HEK293 (cell line): ENCODE measurements around the gene CCDC136.

Source experiments
- ATF2 ChIP-seq: fragments of 450-650 bp; formaldehyde crosslinking; IDR thresholded peaks from 2 replicates; pipeline ENCODE4 v1.5.1; 2016; ENCODE audit warnings: missing biosample characterization, missing genetic modification characterization, low read depth
- ELK4 ChIP-seq: IDR thresholded peaks from 2 replicates; pipeline ENCODE4 v1.6.1; 2011; ENCODE audit warnings: mild to moderate bottlenecking, low read depth, low read length, borderline replicate concordance
- FEZF1 ChIP-seq: fragments of 450-650 bp; formaldehyde crosslinking; IDR thresholded peaks from 2 replicates; pipeline ENCODE4 v1.5.1; 2016; ENCODE audit warnings: missing biosample characterization, missing genetic modification characterization
- KLF9 ChIP-seq: fragments of 450-650 bp; formaldehyde crosslinking; IDR thresholded peaks from 2 replicates; pipeline ENCODE4 v1.5.1; 2016; ENCODE audit warnings: missing biosample characterization, missing genetic modification characterization, low read depth
- PRDM2 ChIP-seq: fragments of 450-650 bp; formaldehyde crosslinking; IDR thresholded peaks from 2 replicates; pipeline ENCODE4 v1.5.1; 2016; ENCODE audit warnings: missing biosample characterization, missing genetic modification characterization, borderline replicate concordance
- REST ChIP-seq: fragments of 450-650 bp; formaldehyde crosslinking; IDR thresholded peaks from 2 replicates; pipeline ENCODE4 v1.5.1; 2016; ENCODE audit warnings: missing biosample characterization, missing genetic modification characterization
- SALL2 ChIP-seq: fragments of 450-650 bp; formaldehyde crosslinking; IDR thresholded peaks from 2 replicates; pipeline ENCODE4 v1.5.0; 2017; ENCODE audit warnings: missing biosample characterization, mild to moderate bottlenecking, missing genetic modification characterization, borderline replicate concordance
- SCRT2 ChIP-seq: fragments of 450-650 bp; formaldehyde crosslinking; IDR thresholded peaks from 2 replicates; pipeline ENCODE4 v1.5.1; 2016; ENCODE audit warnings: missing biosample characterization, missing genetic modification characterization
- ZBTB11 ChIP-seq: fragments of 450-650 bp; formaldehyde crosslinking; conservative IDR thresholded peaks from 2 replicates; pipeline ENCODE4 v1.5.1; 2016; ENCODE audit warnings: low read depth, missing biosample characterization, missing genetic modification characterization
- ZBTB6 ChIP-seq: fragments of 450-650 bp; formaldehyde crosslinking; IDR thresholded peaks from 2 replicates; pipeline ENCODE4 v1.5.1; 2017; ENCODE audit warnings: missing biosample characterization, missing genetic modification characterization
- ZNF140 ChIP-seq: fragments of 450-650 bp; formaldehyde crosslinking; IDR thresholded peaks from 2 replicates; pipeline ENCODE4 v1.5.1; 2016; ENCODE audit warnings: missing biosample characterization, missing genetic modification characterization
- ZNF280C ChIP-seq: fragments of 450-650 bp; formaldehyde crosslinking; IDR thresholded peaks from 2 replicates; pipeline ENCODE4 v1.5.1; 2016; ENCODE audit warnings: missing biosample characterization, missing genetic modification characterization
- ZNF292 ChIP-seq: fragments of 450-650 bp; formaldehyde crosslinking; IDR thresholded peaks from 2 replicates; pipeline ENCODE4 v1.5.1; 2016; ENCODE audit warnings: low read depth, missing biosample characterization, missing genetic modification characterization, borderline replicate concordance
- ZNF626 ChIP-seq: fragments of 450-650 bp; sonication (Bioruptor Pico); formaldehyde crosslinking; IDR thresholded peaks from 2 replicates; pipeline ENCODE4 v1.5.1; 2018; ENCODE audit warnings: missing biosample characterization, missing genetic modification characterization, inconsistent platforms
- ZNF629 ChIP-seq: fragments of 450-650 bp; formaldehyde crosslinking; IDR thresholded peaks from 2 replicates; pipeline ENCODE4 v1.5.1; 2017; ENCODE audit warnings: missing biosample characterization, missing genetic modification characterization
- ZNF707 ChIP-seq: fragments of 450-650 bp; formaldehyde crosslinking; IDR thresholded peaks from 2 replicates; pipeline ENCODE4 v1.5.1; 2016; ENCODE audit warnings: missing biosample characterization, missing genetic modification characterization
- ZNF830 ChIP-seq: fragments of 450-650 bp; IDR thresholded peaks from 2 replicates; pipeline ENCODE4 v1.5.0; 2018; ENCODE audit warnings: missing biosample characterization, missing genetic modification characterization, low read depth, mild to moderate bottlenecking, moderate library complexity

The CCDC136 gene

GRCh38 chr7:128862571-128863432 lies 71.0 kb downstream of the CCDC136 start, which contains the start of gene ATP6V1F (continued):
- peak; percentile 85 for TF ChIP-seq ZBTB11 (tag by site-specific recombination)
- no peak for TF ChIP-seq ELK4
- no peak for TF ChIP-seq ZNF292 (tag by site-specific recombination)
- peak; percentile 41; the same call in 1 of the 2 replicates for TF ChIP-seq ZNF629 (tag by site-specific recombination)
- TF ChIP-seq SCRT2: peak; percentile 69
- TF ChIP-seq ZBTB6 (tag by site-specific recombination): no peak
- TF ChIP-seq KLF9 (tag by site-specific recombination): no peak; the same call in 1 of the 2 replicates
- no peak for TF ChIP-seq ZNF140 (tag by site-specific recombination)
- TF ChIP-seq FEZF1 (tag by site-specific recombination): no peak
- no peak for TF ChIP-seq ZNF626 (tag by site-specific recombination)
- TF ChIP-seq REST (tag by site-specific recombination): 0 out of 2 replicates have a peak, but pooled peaks have one; percentile 24
- no peak for TF ChIP-seq ATF2 (tag by site-specific recombination)
- no peak for TF ChIP-seq ZNF280C (tag by site-specific recombination)
- no peak for TF ChIP-seq PRDM2 (tag by site-specific recombination)
- TF ChIP-seq SALL2 (tag by site-specific recombination): no peak
- TF ChIP-seq ZNF707 (tag by site-specific recombination): no peak
- TF ChIP-seq ZNF830 (tag by site-specific recombination): no peak
